Lung (tissue), 12 donors: ENCODE data around the gene SLC39A3. TPM values are rescaled to one million over a fixed set of nuclear protein-coding genes. Genes with fewer than 3 reads are reported as not detected.

Experiments
- ATAC-seq: fragments of 200-7000 bp; cut with Tn5 transposase; one replicate; pipeline ENCODE4 v1.9.1; 2020; ENCODE audit warnings: moderate number of reproducible peaks; ENCODE audit not compliant: insufficient read depth, low FRiP score
- DNase-seq, 3 donors: peaks; one replicate each; pipeline ENCODE4 v3.0.0-alpha.2; 2013 to 2017
- H3K27ac ChIP-seq, 2 donors: one replicate each; pipeline ENCODE4 v1.5.1; 2013; ENCODE audit warnings: mild to moderate bottlenecking in 2 of 2, moderate library complexity in 2 of 2, control low read depth in 1 of 2, inconsistent platforms in 1 of 2, low read depth in 1 of 2, low read length in 1 of 2
- H3K27me3 ChIP-seq, 3 donors: one replicate each; pipeline ENCODE4 v1.5.1; 2013; ENCODE audit warnings: low read length in 2 of 3; ENCODE audit not compliant: control insufficient read depth in 3 of 3, insufficient read depth in 3 of 3
- H3K36me3 ChIP-seq, 4 donors: one replicate each; pipeline ENCODE4 v1.5.1; 2013; ENCODE audit warnings: low read length in 4 of 4, mild to moderate bottlenecking in 1 of 4, moderate library complexity in 1 of 4; ENCODE audit not compliant: control insufficient read depth in 4 of 4, insufficient read depth in 4 of 4
- H3K4me1 ChIP-seq, 5 donors: one replicate each; pipeline ENCODE4 v1.5.1; 2013; ENCODE audit warnings: low read length in 5 of 5, mild to moderate bottlenecking in 2 of 5, moderate library complexity in 1 of 5; ENCODE audit not compliant: control insufficient read depth in 5 of 5, insufficient read depth in 5 of 5
- H3K4me3 ChIP-seq: one replicate; pipeline ENCODE4 v1.5.1; 2013; ENCODE audit warnings: mild to moderate bottlenecking, control low read depth, moderate library complexity
- H3K9ac ChIP-seq, 2 donors: one replicate each; pipeline ENCODE4 v1.5.1; 2013; ENCODE audit warnings: low read length in 2 of 2, control low read depth in 1 of 2; ENCODE audit not compliant: insufficient read depth in 1 of 2
- H3K9me3 ChIP-seq, 4 donors: one replicate each; pipeline ENCODE4 v1.5.1; 2013; ENCODE audit warnings: low read length in 3 of 4, mild to moderate bottlenecking in 1 of 4, moderate library complexity in 1 of 4; ENCODE audit not compliant: control insufficient read depth in 4 of 4, insufficient read depth in 3 of 4
- CTCF ChIP-seq: IDR thresholded peaks from 2 replicates; pipeline ENCODE4 v1.5.1; 2012; ENCODE audit warnings: mild to moderate bottlenecking; ENCODE audit errors: control extremely low read depth, extremely low read depth
- WGBS, 2 donors: extraction: QIAGEN DNeasy Blood & Tissue Kit; methylation state at CpG; one replicate each; pipeline ENCODE4 v1.1.7; 2013; 5-methylcytosine and 5-hydroxymethylcytosine counted together
- polyA plus RNA-seq, 2 donors: library from polyadenylated mRNA; stranded (reverse); fragments of 200-250 nt; gene quantifications; one replicate each; pipeline ENCODE4 v1.2.1, GENCODE V29; 2013
- total RNA-seq, 2 donors: library from RNA; depleted of rRNA in 1 of 2; stranded (reverse); fragments of >200 nt in 1 of 2; gene quantifications; one replicate each; pipeline ENCODE4 v1.2.1, GENCODE V29; 2014 to 2021
- donor health status: control.
- donor health status: control.
- donor health status: Bipolar disorder and iron deficiency.
- donor health status: healthy.
- donor health status: DM: yes; HTN: yes; CAD: no.

SLC39A3 gene
- total and polyA plus RNA-seq, 4 donors = 17.7 to 51.2 (median 42.0) TPM

- no peak for ATAC-seq
- peaks cover 0 to 17% (median under 1%) of the 10 kb centered on the region in 4 donors for H3K9me3 ChIP-seq
- 83 to 91% methylated on average over 52 of the region's 52 CpGs for WGBS, 2 donors
- H3K4me1 ChIP-seq = peaks cover 0 to 5% (median 0%) of the 10 kb centered on the region in 5 donors
- no peak overlapping the region for H3K27ac ChIP-seq
- no peak overlapping the region for H3K4me3 ChIP-seq
- no peaks in the 10 kb centered on the region for H3K36me3 ChIP-seq
- DNase-seq = no peak
- H3K9ac ChIP-seq = no peak overlapping the region
- TF ChIP-seq CTCF = no peak
- H3K27me3 ChIP-seq = peaks cover 0 to 19% (median 7%) of the 10 kb centered on the region in 3 donors
These were observed 21.9 kb downstream of the SLC39A3 start for GRCh38 chr19:2717638-2718541.

DNA sequence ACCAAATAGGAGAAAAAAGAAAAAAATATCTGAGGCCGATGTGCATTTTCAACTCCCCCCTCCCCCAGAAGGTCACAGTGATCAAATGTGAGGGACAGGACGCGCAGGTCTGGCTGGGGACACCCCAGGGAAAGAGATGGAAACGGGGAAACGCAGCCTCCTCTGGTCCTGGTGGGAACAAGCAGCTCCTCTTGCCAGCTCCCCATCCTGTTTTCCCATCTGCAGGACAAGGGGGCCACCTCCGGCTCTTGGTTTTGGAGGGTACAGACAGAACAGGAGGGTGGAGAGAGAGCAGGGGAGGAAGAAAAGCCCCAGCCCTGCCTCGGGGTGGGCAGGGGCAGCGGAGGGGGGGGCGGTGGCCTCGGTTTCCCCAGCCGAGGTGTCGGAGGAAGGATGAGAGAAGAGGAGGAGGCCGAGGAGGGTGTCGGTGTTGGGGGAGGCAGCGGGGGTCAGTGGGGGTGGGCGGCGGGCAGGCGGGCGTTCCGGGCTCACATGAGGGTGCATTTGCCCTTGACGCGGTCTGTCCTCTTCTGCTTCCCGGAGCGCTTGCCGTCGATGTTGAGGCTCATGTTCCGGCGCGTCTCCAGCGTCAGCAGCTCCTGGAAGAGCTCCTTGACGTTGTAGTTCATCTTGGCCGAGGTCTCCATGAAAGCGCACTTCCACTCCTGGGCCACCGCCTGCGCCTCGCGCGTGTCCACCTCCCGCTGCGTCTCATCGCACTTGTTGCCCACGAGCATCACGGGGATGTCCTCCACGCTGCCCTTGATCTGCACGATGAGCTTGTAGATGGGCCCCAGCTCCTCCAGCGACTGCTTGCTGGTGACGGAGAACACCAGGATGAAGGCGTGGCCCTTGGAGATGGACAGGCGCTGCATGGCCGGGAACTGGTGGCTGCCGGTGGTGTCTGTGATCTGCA is 22.8 kb downstream of the SLC39A3 start:
- Histone ChIP-seq H3K4me1 (peaks cover 0 to 4% (median 0%) of the 10 kb centered on the region in 5 donors), H3K9ac (no peak overlapping the region), H3K27ac (no peak overlapping the region), H3K27me3 (peaks cover 0 to 13% (median 4%) of the 10 kb centered on the region in 3 donors), H3K9me3 (peaks cover 0 to 17% (median under 1%) of the 10 kb centered on the region in 4 donors), H3K4me3 (no peak overlapping the region), H3K36me3 (no peaks in the 10 kb centered on the region)
- ATAC-seq (no peak), DNase-seq (no peak)
- no peak for TF ChIP-seq CTCF
- WGBS, 2 donors = 88 to 92% methylated on average over 46 to 51 of the region's 51 CpGs

- no peak for TF ChIP-seq CTCF
- H3K4me3 ChIP-seq = no peak overlapping the region
- H3K27me3 ChIP-seq = peaks cover 0 to 11% (median 0%) of the 10 kb centered on the region in 3 donors
- H3K27ac ChIP-seq = no peak overlapping the region
- DNase-seq (no peak), ATAC-seq (no peak)
- no peak overlapping the region for H3K9ac ChIP-seq
- no peaks in the 10 kb centered on the region for H3K36me3 ChIP-seq
- WGBS, 2 donors = 91 to 95% methylated on average over 18 to 19 of the region's 19 CpGs
- peaks cover 0 to 17% (median under 1%) of the 10 kb centered on the region in 4 donors for H3K9me3 ChIP-seq
- peaks cover 0 to 6% (median 0%) of the 10 kb centered on the region in 5 donors for H3K4me1 ChIP-seq
These were observed 23.6 kb downstream of the SLC39A3 start for GRCh38 chr19:2716275-2716650.
